Endothelial cell of umbilical vein (primary cell): ENCODE data around the gene LRP1-AS. TPM values are rescaled to one million over a fixed set of nuclear protein-coding genes. Genes with fewer than 3 reads are reported as not detected.

ENCODE experiments used
- BruUV-seq: library from RNA; stranded (reverse); fragments of 400-500 nt; replicated peaks from 2 replicates; lab custom pipeline; 2021; lab: Mats Ljungman, UMichigan
- CTCF ChIA-PET: fragments of 300-600, 350-600 bp; sonication (Branson Sonifier 250); formaldehyde crosslinking; loops from one replicate; lab custom pipeline; 2021; ENCODE audit warnings: antibody characterized with exemption, inconsistent platforms; lab: Charles Lee
- POLR2A ChIA-PET: fragments of 300-600, 350-600 bp; sonication (Branson Sonifier 250); formaldehyde crosslinking; loops from one replicate; lab custom pipeline; 2021; ENCODE audit warnings: antibody characterized with exemption, inconsistent platforms; lab: Charles Lee
- DNase-seq: peaks from one replicate; pipeline ENCODE4 v3.0.0-alpha.2; 2011; ENCODE audit warnings: low read depth, low spot score
- FAIRE-seq: peaks from 2 replicates; lab custom pipeline; 2011; peaks lifted over from hg19 to GRCh38; lab: Jason Lieb, UNC
- H2AFZ ChIP-seq: 2 replicates; pipeline ENCODE4 v1.6.0; 2012; ENCODE audit warnings: low read depth, low read length, control low read depth, inconsistent platforms
- H3K27ac ChIP-seq: 2 replicates; pipeline ENCODE4 v1.5.1; 2011; ENCODE audit warnings: low read depth, mild to moderate bottlenecking, control low read depth, low read length, moderate library complexity; ENCODE audit not compliant: insufficient read depth
- H3K27me3 ChIP-seq, 2 experiments: 2 replicates each; pipeline versions ENCODE4 v1.6.0 to v1.6.1; 2011; ENCODE audit warnings: low read length in 2 of 2, mixed read lengths in 1 of 2; ENCODE audit not compliant: control insufficient read depth in 2 of 2, insufficient read depth in 2 of 2
- H3K36me3 ChIP-seq, 2 experiments: 2 replicates in 1 of 2; 3 replicates in 1 of 2; pipeline ENCODE4 v1.5.1; 2011; ENCODE audit warnings: low read length in 2 of 2, mild to moderate bottlenecking in 1 of 2, moderate library complexity in 1 of 2; ENCODE audit not compliant: control insufficient read depth in 2 of 2, insufficient read depth in 2 of 2; ENCODE audit errors: extremely low read depth in 1 of 2
- H3K4me1 ChIP-seq: 3 replicates; pipeline ENCODE4 v1.5.1; 2011; ENCODE audit warnings: mild to moderate bottlenecking, low read length; ENCODE audit not compliant: control insufficient read depth, insufficient read depth; ENCODE audit errors: extremely low read depth
- H3K4me2 ChIP-seq: 2 replicates; pipeline ENCODE4 v1.6.1; 2011; ENCODE audit warnings: low read length, control low read depth, mixed read lengths; ENCODE audit not compliant: insufficient read depth
- H3K4me3 ChIP-seq, 3 experiments: fragments of 200-600 bp in 1 of 3; sonication (generic), shearing (Covaris generic) in 1 of 3; replicated peaks in 1 of 3; 2 replicates each; pipeline ENCODE4 v1.5.1; 2011 to 2016; ENCODE audit warnings: control low read depth in 3 of 3, low read length in 3 of 3, mild to moderate bottlenecking in 2 of 3, inconsistent platforms in 1 of 3, low read depth in 1 of 3, moderate library complexity in 1 of 3; ENCODE audit not compliant: insufficient read depth in 1 of 3
- H3K79me2 ChIP-seq: 2 replicates; pipeline ENCODE4 v1.6.0; 2012; ENCODE audit warnings: low read length, inconsistent platforms; ENCODE audit not compliant: control insufficient read depth, insufficient read depth
- H3K9ac ChIP-seq: replicated peaks from 2 replicates; pipeline ENCODE3; 2011; ENCODE audit warnings: low read length, control low read depth; ENCODE audit not compliant: insufficient read depth; ENCODE audit errors: extremely low read depth
- H3K9me1 ChIP-seq: replicated peaks from 3 replicates; pipeline ENCODE4 v1.6.0; 2011; ENCODE audit warnings: mild to moderate bottlenecking, low read length; ENCODE audit not compliant: control insufficient read depth, insufficient read depth; ENCODE audit errors: extremely low read depth
- H3K9me3 ChIP-seq: replicated peaks from 2 replicates; pipeline ENCODE4 v1.5.1; 2012; ENCODE audit warnings: low read length, inconsistent platforms; ENCODE audit not compliant: control insufficient read depth, insufficient read depth
- H4K20me1 ChIP-seq: replicated peaks from 2 replicates; pipeline ENCODE3; 2011; ENCODE audit warnings: mild to moderate bottlenecking, low read length; ENCODE audit not compliant: control insufficient read depth, insufficient read depth; ENCODE audit errors: extremely low read depth
- CTCF ChIP-seq, 2 donors: IDR thresholded peaks; 1 replicate in 1 of 2; 2 replicates in 1 of 2; pipeline ENCODE4 v1.5.1; 2011; ENCODE audit warnings: low read length in 2 of 2, mild to moderate bottlenecking in 2 of 2, moderate library complexity in 2 of 2, control low read depth in 1 of 2, inconsistent platforms in 1 of 2, low read depth in 1 of 2; ENCODE audit not compliant: insufficient read depth in 1 of 2; ENCODE audit errors: extremely low read depth in 1 of 2
- EZH2 ChIP-seq: IDR thresholded peaks from 2 replicates; pipeline ENCODE4 v1.6.1; 2012; ENCODE audit warnings: borderline replicate concordance, low read depth, mild to moderate bottlenecking, moderate library complexity, low read length, inconsistent platforms; ENCODE audit not compliant: severe bottlenecking
- FOS ChIP-seq: IDR thresholded peaks from 2 replicates; pipeline ENCODE4 v1.6.1; 2011; ENCODE audit warnings: mild to moderate bottlenecking, low read length, moderate library complexity, borderline replicate concordance; ENCODE audit not compliant: insufficient read depth
- GATA2 ChIP-seq: IDR thresholded peaks from 2 replicates; pipeline ENCODE4 v1.7.0; 2011; ENCODE audit warnings: low read depth, mild to moderate bottlenecking, moderate library complexity, mixed read lengths, low read length; ENCODE audit not compliant: insufficient read length, insufficient read depth
- JUN ChIP-seq: IDR thresholded peaks from 2 replicates; pipeline ENCODE4 v1.6.1; 2011; ENCODE audit warnings: borderline replicate concordance, low read depth; ENCODE audit not compliant: insufficient read length, insufficient read depth
- MAX ChIP-seq: IDR thresholded peaks from 2 replicates; pipeline ENCODE4 v1.6.1; 2011; ENCODE audit not compliant: insufficient read depth, insufficient read length
- MYC ChIP-seq: IDR thresholded peaks from one replicate; pipeline ENCODE4 v1.6.1; 2011; ENCODE audit warnings: mild to moderate bottlenecking, low read depth, low read length
- POLR2A ChIP-seq: IDR thresholded peaks from 2 replicates; pipeline ENCODE4 v1.6.1; 2012; ENCODE audit warnings: low read depth, mild to moderate bottlenecking, control low read depth, low read length
- POLR2AphosphoS5 ChIP-seq: IDR thresholded peaks from 2 replicates; pipeline ENCODE4 v1.6.1; 2012; ENCODE audit warnings: low read depth, mild to moderate bottlenecking, control low read depth, low read length, moderate library complexity; ENCODE audit not compliant: insufficient read depth
- dilution Hi-C: fragments of 300-500 bp; cut with MboI; formaldehyde crosslinking; loops from one replicate; pipeline ENCODE4 v1.15.0; 2019; ENCODE audit warnings: low sequenced_read_pairs; ENCODE audit not compliant: extremely low pct_ligation_motif_present
- intact Hi-C: fragments of 100-400 bp; cut with micrococcal nuclease; formaldehyde crosslinking; loops from one replicate; pipeline ENCODE4 v1.10.0; 2022
- polyA plus RNA-seq, 4 experiments: library from polyadenylated mRNA; depleted of rRNA in 3 of 4; stranded (reverse) in 3 of 4; unstranded in 1 of 4; fragments of >200 nt; gene quantifications; 2 replicates each; pipeline versions ENCODE4 v1.2.1 to v1.2.3, GENCODE V29; 2011 to 2012; ENCODE audit warnings: missing spikeins in 1 of 4
- total RNA-seq: library from RNA; stranded (reverse); gene quantifications from 2 replicates; pipeline ENCODE4 v1.2.3, GENCODE V29; 2021

Gene LRP1-AS
- total and polyA plus RNA-seq, 2 donors (not counting 3 experiments of a cell fraction or from before 2014, with no cell fraction given) = not detected

GRCh38 chr12:57106021-57106708 is 41.3 kb downstream of the LRP1-AS start:
- CTCF ChIA-PET = interaction anchor here (1.3 kb wide), 1 partner anchor 14 kb away, joined by 6 read pairs; no protein-coding TSS in a partner anchor
- no peak overlapping the region for H2AFZ ChIP-seq
- peaks cover 13% of the 10 kb centered on the region for H3K79me2 ChIP-seq
- DNase-seq (no peak), FAIRE-seq (no peak)
- H3K4me3 ChIP-seq = no peak overlapping the region
- intact Hi-C loops = no loop called here
- H4K20me1 ChIP-seq = no peaks in the 10 kb centered on the region
- H3K9ac ChIP-seq = no peak overlapping the region
- dilution Hi-C loops = no loop called here
- TF ChIP-seq FOS = no peak
- no peak for TF ChIP-seq MYC
- no peak for TF ChIP-seq POLR2A
- TF ChIP-seq CTCF (IDR thresholded peaks at IDR 0.05; ENCODE audit: extremely low read depth in 1 of 2, insufficient read depth in 1 of 2, low read depth in 1 of 2, low read length in 2 of 2) = no peak
- no peak for TF ChIP-seq EZH2
- TF ChIP-seq MAX = no peak
- TF ChIP-seq GATA2 = no peak
- TF ChIP-seq POLR2AphosphoS5 = no peak
- TF ChIP-seq JUN = no peak
- H3K9me3 ChIP-seq = no peaks in the 10 kb centered on the region
- H3K27me3 ChIP-seq = no peaks in the 10 kb centered on the region
- no peak overlapping the region for H3K4me2 ChIP-seq
- no TSS peak for BruUV-seq
- no peaks in the 10 kb centered on the region for H3K9me1 ChIP-seq
- H3K4me1 ChIP-seq = peaks cover 6% of the 10 kb centered on the region
- no peak overlapping the region for H3K27ac ChIP-seq
- H3K36me3 ChIP-seq = peaks cover 4 to 32% of the 10 kb centered on the region in 2 experiments
- POLR2A ChIA-PET = no interaction called here
